Thyroid gland (tissue), 4 donors: Measurements from ENCODE around the gene CFAP410. TPM values are rescaled to one million over a fixed set of nuclear protein-coding genes. Genes with fewer than 3 reads are reported as not detected.

ENCODE experiments used
- DNase-seq, 2 donors: peaks; one replicate each; pipeline ENCODE4 v3.0.0-alpha.2; 2019
- H3K27ac ChIP-seq, 3 donors: fragments of 200-600 bp; sonication (generic); 1 replicate in 2 of 3; 2 replicates in 1 of 3; pipeline ENCODE4 v1.5.1; 2016 to 2019; ENCODE audit warnings: mild to moderate bottlenecking in 1 of 3, moderate library complexity in 1 of 3
- H3K27me3 ChIP-seq: fragments of 200-600 bp; sonication (generic); one replicate; pipeline ENCODE4 v1.5.1; 2019
- H3K36me3 ChIP-seq, 2 donors: fragments of 200-600 bp; sonication (generic); one replicate each; pipeline ENCODE4 v1.5.1; 2016 to 2019
- H3K4me1 ChIP-seq, 2 donors: fragments of 200-600 bp; sonication (generic); one replicate each; pipeline ENCODE4 v1.5.1; 2017 to 2019
- H3K4me3 ChIP-seq, 3 donors: fragments of 200-600 bp; sonication (generic); replicated peaks in 1 of 3; 1 replicate in 2 of 3; 2 replicates in 1 of 3; pipeline ENCODE4 v1.5.1; 2016; ENCODE audit warnings: mild to moderate bottlenecking in 1 of 3
- H3K9me3 ChIP-seq: fragments of 200-600 bp; sonication (generic); one replicate; pipeline ENCODE4 v1.5.1; 2017
- CTCF ChIP-seq, 6 experiments: fragments of 200-600 bp in 3 of 6; fragments of 450-650 bp in 3 of 6; sonication (generic) in 3 of 6; IDR thresholded peaks; one replicate each; pipeline ENCODE4 v1.5.1; 2016 to 2019; ENCODE audit warnings: antibody characterized with exemption in 6 of 6, mild to moderate bottlenecking in 2 of 6, inconsistent platforms in 1 of 6, moderate library complexity in 1 of 6
- POLR2A ChIP-seq, 2 donors: fragments of 450-650 bp; IDR thresholded peaks; one replicate each; pipeline ENCODE4 v1.6.1; 2017; ENCODE audit warnings: antibody characterized with exemption in 2 of 2, mild to moderate bottlenecking in 2 of 2, moderate library complexity in 1 of 2
- WGBS, 2 donors: methylation state at CpG; one replicate each; pipeline ENCODE4 v1.1.5; 2017; 5-methylcytosine and 5-hydroxymethylcytosine counted together
- intact Hi-C: fragments of 100-400 bp; cut with DNase I; formaldehyde crosslinking; loops from one replicate; pipeline ENCODE4 v1.15.1; 2023
- total RNA-seq, 4 donors: library from RNA; depleted of rRNA; stranded (reverse); fragments of >200 nt; gene quantifications; one replicate each; pipeline ENCODE4 v1.2.3, GENCODE V29; 2016

Gene CFAP410
- total RNA-seq, 4 donors from 2014 or later, result 55.2 to 93.4 (median 64.1) TPM

GRCh38 chr21:44374601-44375280, 35.6 kb upstream of the CFAP410 start:
- 89 to 94% methylated on average over 24 of the region's 24 CpGs for WGBS, 2 donors
- intact Hi-C loops, result no loop called here

GRCh38 chr21:44372616-44373015, 33.4 kb upstream of the CFAP410 start:
- TF ChIP-seq POLR2A (IDR thresholded peaks at IDR 0.05) (no peak), CTCF (IDR thresholded peaks at IDR 0.05) (no peak)
- no peaks in the 10 kb centered on the region for H3K27me3 ChIP-seq
- no peaks in the 10 kb centered on the region for H3K9me3 ChIP-seq
- H3K36me3 ChIP-seq, result no peaks in the 10 kb centered on the region
- peaks cover 3 to 4% of the 10 kb centered on the region in 2 donors for H3K4me1 ChIP-seq
- no peak for DNase-seq
- no peak overlapping the region for H3K27ac ChIP-seq
- 81 to 85% methylated on average over 8 of the region's 8 CpGs for WGBS, 2 donors
- H3K4me3 ChIP-seq, result no peak overlapping the region
- intact Hi-C loops, result no loop called here

More at GRCh38 chr21:44374601-44375280, 35.6 kb upstream of the CFAP410 start:
- Histone ChIP-seq H3K4me3 (no peak overlapping the region), H3K36me3 (no peaks in the 10 kb centered on the region), H3K27ac (no peak overlapping the region), H3K4me1 (peaks cover 3 to 4% of the 10 kb centered on the region in 2 donors), H3K9me3 (no peaks in the 10 kb centered on the region), H3K27me3 (no peaks in the 10 kb centered on the region)
- no peak for DNase-seq
- TF ChIP-seq CTCF (IDR thresholded peaks at IDR 0.05) (no peak), POLR2A (IDR thresholded peaks at IDR 0.05) (no peak)

GRCh38 chr21:44371596-44371995, 32.4 kb upstream of the CFAP410 start:
- intact Hi-C loops, result no loop called here
- Histone ChIP-seq H3K4me3 (no peak overlapping the region), H3K36me3 (no peaks in the 10 kb centered on the region), H3K4me1 (peaks cover 3 to 4% of the 10 kb centered on the region in 2 donors), H3K27me3 (no peaks in the 10 kb centered on the region), H3K27ac (no peak overlapping the region), H3K9me3 (no peaks in the 10 kb centered on the region)
- DNase-seq, result no peak
- WGBS, 2 donors, result 94 to 97% methylated on average over 6 of the region's 6 CpGs
- TF ChIP-seq CTCF (IDR thresholded peaks at IDR 0.05) (no peak), POLR2A (IDR thresholded peaks at IDR 0.05) (no peak)

GRCh38 chr21:44370786-44371410, 31.7 kb upstream of the CFAP410 start:
- peaks cover 3 to 4% of the 10 kb centered on the region in 2 donors for H3K4me1 ChIP-seq
- DNase-seq, result no peak
- intact Hi-C loops, result no loop called here
- no peaks in the 10 kb centered on the region for H3K9me3 ChIP-seq
- no peak overlapping the region for H3K4me3 ChIP-seq
- no peaks in the 10 kb centered on the region for H3K27me3 ChIP-seq
- no peaks in the 10 kb centered on the region for H3K36me3 ChIP-seq
- 93 to 94% methylated on average over 33 of the region's 37 CpGs for WGBS, 2 donors
- no peak overlapping the region for H3K27ac ChIP-seq
- no peak for TF ChIP-seq POLR2A (IDR thresholded peaks at IDR 0.05)
- no peak for TF ChIP-seq CTCF (IDR thresholded peaks at IDR 0.05)
